NCI-H2107 treated with DMSO at 0.1 percent for 48 hours (cell line): ENCODE measurements around the gene ARHGAP23.
"Not testable (repeated sequence)": the region's sequence is repeated elsewhere in the genome, so short reads cannot be mapped to it uniquely, and the experiment has no call there.

ENCODE experiments used
- DNase-seq: peaks from one replicate; lab custom pipeline; 2025; ENCODE audit not compliant: unreplicated experiment; lab: John Stamatoyannopoulos, UW

ARHGAP23 gene

DNA sequence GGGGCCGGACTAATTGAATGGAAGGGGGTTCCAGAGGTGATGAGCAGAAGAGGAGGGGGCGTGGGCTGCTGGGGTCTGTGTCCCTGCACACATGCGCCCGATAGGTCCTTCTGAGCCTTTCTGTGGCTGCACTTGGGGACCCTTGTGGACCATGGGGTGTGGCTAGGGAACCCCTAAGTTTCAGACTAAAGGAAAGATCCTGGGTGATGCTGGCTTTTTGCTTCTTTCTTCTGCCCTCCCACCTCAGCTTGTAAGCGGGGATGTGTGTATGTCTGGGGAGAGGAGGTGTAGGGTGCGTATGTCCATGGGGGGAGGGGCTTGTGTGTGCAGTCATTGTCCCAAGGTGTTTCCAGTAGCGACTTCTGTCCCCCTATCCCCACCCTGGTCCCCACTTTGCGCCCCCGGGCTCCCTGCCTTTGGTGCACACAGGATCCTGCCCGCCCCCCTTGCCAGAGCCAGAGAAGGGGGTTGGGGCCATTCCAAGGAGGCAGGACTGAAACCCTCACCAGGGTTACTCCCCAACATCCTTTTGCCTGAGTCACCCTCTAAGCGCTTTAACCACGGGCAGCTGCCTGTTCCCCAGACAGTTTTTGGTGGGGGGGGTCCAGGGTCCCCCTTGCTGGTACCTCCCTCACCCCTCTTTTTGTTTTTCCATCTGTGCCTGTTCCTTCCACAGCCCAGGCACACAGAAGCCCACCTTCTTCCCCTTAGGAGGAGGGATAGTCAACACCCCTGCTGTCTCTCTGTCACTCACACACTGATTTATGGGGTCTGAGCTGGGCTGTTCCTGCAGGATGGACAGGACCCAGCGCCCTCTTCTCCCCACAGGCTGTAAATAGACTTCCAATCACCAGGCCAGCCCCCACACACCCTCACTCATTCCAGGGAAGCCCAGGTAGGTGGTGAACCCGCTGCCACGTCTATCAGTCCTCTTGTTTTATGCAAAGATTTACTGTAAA, 83.2 kb downstream of the ARHGAP23 start:
- no peak for DNase-seq

DNA sequence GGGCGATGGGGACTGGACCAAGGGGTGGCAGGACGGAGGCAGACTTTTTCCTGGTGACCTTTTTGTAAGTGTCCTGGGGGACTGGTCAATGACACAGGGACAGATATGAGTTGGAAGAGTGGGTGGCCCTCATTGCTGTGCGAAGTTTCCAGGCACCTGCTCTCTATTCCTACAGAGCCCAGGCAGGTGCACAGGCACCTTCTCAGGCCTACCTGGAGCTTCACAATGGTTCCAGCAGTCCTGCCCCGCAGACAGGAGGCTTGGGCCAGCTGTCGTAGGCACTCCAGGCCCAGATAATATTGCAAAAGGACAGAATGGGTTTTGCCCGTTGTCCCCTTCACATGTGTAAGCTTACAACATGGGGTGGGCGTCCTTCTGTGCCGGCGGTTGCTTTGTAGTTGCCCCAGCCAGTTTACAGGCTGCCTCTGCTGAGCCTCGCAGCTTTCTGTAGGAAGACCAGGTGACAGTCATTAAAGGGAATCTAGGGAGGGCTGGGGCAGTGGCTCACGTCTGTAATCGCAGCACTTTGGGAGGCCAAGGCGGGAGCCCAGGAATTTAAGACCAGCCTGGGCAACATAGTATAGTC, 84.3 kb downstream of the ARHGAP23 start:
- no peak for DNase-seq

- not testable (repeated sequence) for DNase-seq
Measured at GRCh38 chr17:38526526-38526925, 98.3 kb downstream of the ARHGAP23 start.

DNA sequence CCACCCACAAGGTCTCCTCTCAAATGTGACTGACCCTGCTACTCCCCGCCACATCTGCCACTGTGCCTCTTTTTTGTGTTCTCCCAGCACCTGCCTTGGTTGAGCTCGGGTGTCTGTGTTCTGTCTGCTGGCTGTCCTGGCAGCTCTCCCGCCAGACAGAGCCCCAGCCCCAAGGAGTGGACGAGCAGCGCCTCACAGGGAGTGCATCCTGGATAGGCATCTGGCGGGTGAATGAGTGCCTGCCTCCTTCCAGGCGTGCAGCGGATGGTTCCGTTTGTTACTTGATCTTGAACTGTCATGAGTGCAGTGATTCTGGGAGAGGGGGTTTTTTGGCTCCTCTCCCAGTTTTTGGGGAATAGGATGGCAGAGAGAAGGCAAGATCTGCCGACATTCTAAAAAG, 99.9 kb downstream of the ARHGAP23 start:
- DNase-seq, result not testable (repeated sequence)

DNA sequence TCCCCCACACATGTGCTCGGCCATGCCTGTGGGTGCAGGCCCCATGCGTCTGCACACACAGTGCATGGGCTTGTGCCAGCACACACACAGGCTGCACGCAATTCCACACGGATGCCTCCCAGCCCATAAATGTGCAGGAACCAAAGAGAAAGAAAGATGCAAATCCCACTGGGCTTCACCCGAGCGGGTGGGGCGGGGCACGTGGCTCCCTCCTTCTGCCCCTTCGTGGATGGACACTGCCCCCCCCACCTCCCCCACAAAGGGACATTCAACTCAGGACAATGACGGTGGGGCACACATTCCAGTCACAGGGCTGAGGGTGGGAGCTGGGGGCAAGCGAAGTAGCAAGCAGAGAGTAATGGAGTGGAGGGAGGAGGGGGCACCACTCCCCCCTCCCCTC, 102.6 kb downstream of the ARHGAP23 start:
- DNase-seq, result not testable (repeated sequence)

GRCh38 chr17:38531761-38532160, 103.5 kb downstream of the ARHGAP23 start:
- DNase-seq, result not testable (repeated sequence)

DNA sequence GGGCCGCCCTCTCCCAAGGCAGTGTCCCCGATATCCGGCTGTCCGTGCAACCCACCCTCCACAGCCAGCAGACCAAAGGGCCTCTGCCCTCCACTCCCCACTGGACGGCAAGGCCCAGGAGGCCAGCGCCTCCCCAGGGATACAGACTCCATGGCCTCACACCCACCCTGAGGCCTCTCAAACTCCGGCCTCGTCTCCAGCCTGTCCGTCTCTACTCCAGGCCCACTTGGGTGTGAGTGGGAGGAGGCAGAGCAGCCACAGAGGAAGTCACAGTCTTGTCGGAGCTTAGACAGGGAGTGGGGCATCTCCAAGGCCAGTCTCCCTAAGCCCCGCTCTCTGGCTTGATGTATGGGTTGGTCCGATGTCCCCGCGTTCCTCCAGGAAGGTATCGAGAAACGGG, 104.2 kb downstream of the ARHGAP23 start:
- no peak for DNase-seq

GRCh38 chr17:38533241-38533640, 105.0 kb downstream of the ARHGAP23 start:
- no peak for DNase-seq

GRCh38 chr17:38533866-38534497, 105.7 kb downstream of the ARHGAP23 start:
- DNase-seq, result no peak

- no peak for DNase-seq
Measured at GRCh38 chr17:38534498-38534885, 106.2 kb downstream of the ARHGAP23 start.

DNA sequence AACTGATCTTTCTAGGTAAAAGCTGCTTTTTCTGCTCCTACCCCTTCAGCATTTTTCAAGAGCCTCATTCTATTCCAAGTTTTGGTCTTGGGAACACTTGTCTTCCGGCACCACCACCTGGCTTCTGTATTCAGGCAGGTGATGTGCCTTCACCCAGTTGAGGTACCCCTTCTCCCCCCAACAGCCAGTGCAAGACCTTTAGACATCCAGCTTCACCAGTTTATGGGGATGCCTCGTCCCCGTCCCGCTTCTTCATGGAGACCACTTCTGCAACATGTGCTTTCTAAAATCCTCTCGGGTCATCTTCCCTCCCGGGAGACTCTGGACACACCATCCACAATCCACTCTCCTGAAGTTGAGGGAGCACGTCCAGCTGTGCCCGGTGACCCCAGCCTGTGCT, 107.6 kb downstream of the ARHGAP23 start:
- no peak for DNase-seq

DNA sequence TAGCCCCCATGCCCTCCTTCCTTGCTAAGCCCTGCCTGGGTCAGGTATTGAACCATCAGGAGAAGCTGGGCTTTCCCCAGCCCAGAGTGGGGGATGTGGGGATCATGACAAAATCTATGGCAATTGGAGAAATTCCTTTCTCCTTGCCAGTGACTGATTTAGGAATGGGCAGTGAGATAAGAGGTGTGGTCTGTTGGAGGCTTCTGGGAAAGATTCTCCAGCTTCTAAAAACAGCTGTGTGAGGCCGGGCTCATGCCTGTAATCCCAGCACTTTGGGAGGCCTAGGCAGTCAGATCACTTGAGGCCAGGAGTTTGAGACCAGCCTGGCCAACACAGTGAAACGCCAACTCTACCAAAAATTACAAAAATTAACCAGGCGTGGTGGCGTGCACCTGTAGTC, 108.4 kb downstream of the ARHGAP23 start:
- no peak for DNase-seq

- DNase-seq, result no peak
Measured at GRCh38 chr17:38538906-38539305, 110.6 kb downstream of the ARHGAP23 start.

DNA sequence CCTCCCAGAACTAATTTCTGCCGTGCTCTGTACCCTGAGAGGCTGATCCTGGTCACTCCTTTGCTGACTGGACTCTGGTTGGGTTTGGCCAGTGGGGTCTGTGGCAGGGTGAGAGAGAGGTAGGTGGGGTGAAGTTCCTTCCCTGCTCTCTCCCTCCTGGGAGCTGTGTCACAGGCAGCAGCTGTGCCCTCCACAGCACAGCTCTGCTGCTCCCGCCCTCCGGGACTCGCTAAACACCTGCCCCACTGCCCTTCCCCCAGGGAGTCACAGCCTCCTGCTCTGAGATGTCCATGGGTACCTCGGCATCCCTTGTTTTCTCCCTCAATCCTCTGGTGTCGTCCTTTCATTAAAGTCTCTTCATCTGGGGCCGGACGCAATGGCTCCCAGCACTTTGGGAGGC, 111.1 kb downstream of the ARHGAP23 start:
- peak; percentile 69 for DNase-seq

DNA sequence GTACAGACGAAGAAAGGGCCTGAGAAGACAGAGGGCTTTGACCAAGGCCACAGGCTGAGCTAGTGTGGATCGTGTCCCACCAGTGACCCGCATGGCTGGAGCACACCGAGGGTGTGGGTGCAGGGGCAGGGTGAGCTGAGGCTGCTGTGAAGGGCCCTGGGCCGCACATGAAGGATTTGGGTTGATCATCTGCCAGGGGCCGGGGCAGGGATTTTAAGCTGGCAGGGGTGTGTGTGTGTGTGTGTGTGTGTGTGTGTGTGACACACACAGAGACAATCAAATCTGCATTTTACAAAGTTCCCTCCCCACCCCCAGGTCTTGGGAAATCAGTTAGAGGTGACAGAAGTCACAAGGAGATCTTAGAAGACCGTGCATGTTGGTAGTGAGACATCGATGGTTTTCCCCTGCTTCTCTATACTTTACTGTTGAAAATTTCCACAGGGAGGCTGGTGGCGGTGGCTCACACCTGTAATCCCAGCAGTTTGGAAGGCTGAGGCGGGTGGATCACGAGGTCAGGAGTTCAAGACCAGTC, 112.3 kb downstream of the ARHGAP23 start:
- DNase-seq, result no peak

DNA sequence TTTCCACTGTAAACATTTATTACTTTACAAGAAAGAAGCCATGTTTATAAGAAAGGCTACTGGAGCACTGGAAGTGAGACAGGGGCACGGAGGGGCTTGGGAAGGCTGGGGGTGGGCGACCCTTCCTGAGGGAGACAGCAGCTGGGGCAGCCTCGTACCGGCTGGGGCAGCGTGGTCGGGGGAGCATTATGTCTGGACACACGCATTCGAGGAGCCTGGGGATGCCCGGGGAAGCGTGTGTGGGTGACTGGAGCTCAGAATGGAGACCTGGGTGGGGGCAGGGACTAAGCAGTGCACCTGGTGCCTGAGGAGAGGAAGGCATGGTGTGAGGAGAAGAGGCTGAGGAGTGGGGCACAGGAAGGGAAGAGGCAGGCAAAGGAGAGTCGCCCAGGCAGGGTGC, 113.0 kb downstream of the ARHGAP23 start:
- DNase-seq, result peak; percentile 15

DNA sequence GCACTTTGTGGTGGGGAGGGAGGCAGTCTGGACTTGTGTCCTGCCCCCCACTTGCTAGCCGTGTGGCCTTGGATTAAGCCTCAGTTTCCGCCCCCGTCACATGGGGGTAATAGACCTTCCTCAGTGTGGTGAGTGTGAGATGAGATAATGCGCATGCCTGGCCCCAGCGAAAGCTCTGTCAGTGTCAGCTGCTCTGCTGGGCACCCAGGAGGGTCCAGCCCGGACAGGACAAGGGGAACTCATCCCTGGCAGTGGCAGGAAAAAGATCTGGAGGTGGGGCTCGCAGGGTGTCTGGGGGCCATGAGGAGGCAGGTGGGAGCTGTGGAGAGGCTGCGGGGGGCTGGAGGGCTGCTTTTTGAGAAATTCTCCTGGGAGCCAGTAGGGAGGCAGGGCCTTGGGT, 114.0 kb downstream of the ARHGAP23 start:
- no peak for DNase-seq

- no peak for DNase-seq
Measured at GRCh38 chr17:38543403-38544174, 115.3 kb downstream of the ARHGAP23 start.

DNA sequence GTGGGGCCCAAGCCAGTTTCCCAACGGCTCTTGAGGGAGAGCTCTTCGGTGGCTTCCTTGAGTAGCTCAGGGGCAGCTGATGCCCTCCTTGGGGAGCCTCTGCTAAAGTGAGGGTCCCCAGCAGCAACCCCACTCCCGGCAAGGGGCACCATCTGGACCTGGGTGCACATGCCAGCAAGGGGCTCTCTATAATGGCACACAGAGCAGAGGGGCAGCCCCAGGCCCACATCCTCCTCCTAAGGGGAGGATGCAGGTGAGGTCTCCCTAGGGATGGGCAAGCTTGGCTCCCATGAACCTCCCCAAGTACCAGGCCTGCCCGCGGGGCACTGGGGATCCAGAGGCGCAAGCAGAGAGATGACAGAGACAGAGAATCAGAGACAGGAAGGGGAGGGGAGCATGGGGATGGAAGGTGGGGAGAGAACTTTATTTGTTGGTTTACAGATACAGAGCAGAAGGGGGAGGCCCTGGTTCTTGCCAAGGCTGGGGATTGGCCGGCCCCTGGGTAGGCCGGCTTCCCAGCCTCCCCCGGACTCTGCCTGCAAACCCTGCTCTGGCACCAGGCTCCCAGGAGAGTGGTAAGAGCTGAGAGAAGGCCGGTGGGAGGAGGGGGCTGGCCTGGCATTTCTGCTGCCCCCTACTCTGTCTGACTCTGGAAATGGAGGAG, 116.0 kb downstream of the ARHGAP23 start:
- no peak for DNase-seq

- no peak for DNase-seq
Measured at GRCh38 chr17:38544839-38545209, 116.6 kb downstream of the ARHGAP23 start.
